ENCODE results near the gene REPS1. TPM values are rescaled to one million over a fixed set of nuclear protein-coding genes. Genes with fewer than 3 reads are reported as not detected.

REPS1 gene
- total RNA-seq, 4 donors from 2014 or later, result 30.8 to 60.3 (median 43.2) TPM

- intact Hi-C loops (cut with DNase I), result no loop called here
- Histone ChIP-seq H3K36me3 (no peaks in the 10 kb centered on the region), H3K27ac (no peak overlapping the region), H3K9me3 (no peaks in the 10 kb centered on the region), H3K27me3 (no peaks in the 10 kb centered on the region), H3K4me3 (no peak overlapping the region), H3K4me1 (no peaks in the 10 kb centered on the region)
- TF ChIP-seq CTCF (IDR thresholded peaks at IDR 0.05), result no peak
- no peak for DNase-seq
- 78% methylated on average over 7 to 8 of the region's 8 CpGs for WGBS, 2 donors
Measured at GRCh38 chr6:138862456-138862855, 125.6 kb downstream of the REPS1 start.

- TF ChIP-seq POLR2A (IDR thresholded peaks at IDR 0.05), result no peak
- TF ChIP-seq CTCF (IDR thresholded peaks at IDR 0.05), result no peak
- WGBS, 2 donors, result 63 to 71% methylated on average over 10 of the region's 10 CpGs
- intact Hi-C loops (cut with DNase I), result no loop called here
Measured at GRCh38 chr6:138857775-138858174, 130.3 kb downstream of the REPS1 start.

GRCh38 chr6:138856654-138857053 is 131.4 kb downstream of the REPS1 start:
- peaks cover 0 to 18% (median 0%) of the 10 kb centered on the region in 3 donors for H3K4me1 ChIP-seq
- no peak overlapping the region for H3K27ac ChIP-seq
- no peaks in the 10 kb centered on the region for H3K9me3 ChIP-seq
- H3K36me3 ChIP-seq, result no peaks in the 10 kb centered on the region
- H3K4me3 ChIP-seq, result no peak overlapping the region
- TF ChIP-seq POLR2A (IDR thresholded peaks at IDR 0.05), result no peak
- no peak for TF ChIP-seq CTCF (IDR thresholded peaks at IDR 0.05)
- WGBS, 2 donors, result 44 to 57% methylated on average over 6 of the region's 6 CpGs
- no peak for DNase-seq
- intact Hi-C loops (cut with DNase I), result no loop called here
- H3K27me3 ChIP-seq, result no peaks in the 10 kb centered on the region

More at GRCh38 chr6:138857775-138858174, 130.3 kb downstream of the REPS1 start:
- Histone ChIP-seq H3K27me3 (no peaks in the 10 kb centered on the region), H3K9me3 (no peaks in the 10 kb centered on the region), H3K4me3 (no peak overlapping the region), H3K4me1 (peaks cover 0 to 9% (median 0%) of the 10 kb centered on the region in 3 donors), H3K36me3 (no peaks in the 10 kb centered on the region), H3K27ac (no peak overlapping the region)
- no peak for DNase-seq

Other genes with a start within 250 kb of the REPS1 start
- 10 to 100 TPM in 2 of 4 donors, 1 to 10 TPM in 2; 3.9 to 18.9 (median 9.5) TPM for gene CCDC28A, start 214.5 kb downstream of the REPS1 start, total RNA-seq
- not detected for gene ECT2L, start 192.2 kb downstream of the REPS1 start, total RNA-seq
- gene ABRACL, start 40.5 kb upstream of the REPS1 start, total RNA-seq, result 10 to 100 TPM; 18.7 to 81.6 (median 25.7) TPM
- gene HECA, start 146.8 kb upstream of the REPS1 start, total RNA-seq, result 10 to 100 TPM; 29.6 to 44.4 (median 35.8) TPM